Liver (tissue), 9 donors: ENCODE data around the gene IMMP1L. TPM values are rescaled to one million over a fixed set of nuclear protein-coding genes. Genes with fewer than 3 reads are reported as not detected.

Source experiments
- DNase-seq: peaks from one replicate; pipeline ENCODE4 v3.0.0-alpha.2; 2017; ENCODE audit warnings: low spot score
- H3K27ac ChIP-seq, 2 donors: one replicate each; pipeline ENCODE4 v1.7.0; 2013; ENCODE audit warnings: inconsistent platforms in 2 of 2, low read length in 2 of 2, control low read depth in 1 of 2, low read depth in 1 of 2, mild to moderate bottlenecking in 1 of 2
- H3K27me3 ChIP-seq, 4 donors: one replicate each; pipeline versions ENCODE4 v1.6.1 to v1.7.0; 2013; ENCODE audit warnings: low read length in 3 of 4, inconsistent platforms in 1 of 4, mild to moderate bottlenecking in 1 of 4, moderate library complexity in 1 of 4; ENCODE audit not compliant: control insufficient read depth in 4 of 4, insufficient read depth in 4 of 4
- H3K36me3 ChIP-seq, 4 donors: one replicate each; pipeline versions ENCODE4 v1.6.1 to v1.7.0; 2013; ENCODE audit warnings: low read length in 3 of 4, mild to moderate bottlenecking in 3 of 4, low read depth in 1 of 4, moderate library complexity in 1 of 4; ENCODE audit not compliant: control insufficient read depth in 4 of 4, insufficient read depth in 3 of 4
- H3K4me1 ChIP-seq, 4 donors: one replicate each; pipeline versions ENCODE4 v1.6.1 to v1.7.0; 2013; ENCODE audit warnings: low read length in 3 of 4, mild to moderate bottlenecking in 3 of 4, moderate library complexity in 1 of 4; ENCODE audit not compliant: control insufficient read depth in 4 of 4, insufficient read depth in 4 of 4
- H3K4me3 ChIP-seq, 3 donors: one replicate each; pipeline versions ENCODE4 v1.6.1 to v1.7.0; 2013; ENCODE audit warnings: low read length in 3 of 3, control low read depth in 1 of 3, low read depth in 1 of 3, mild to moderate bottlenecking in 1 of 3
- H3K9ac ChIP-seq, 2 donors: one replicate each; pipeline ENCODE4 v1.7.0; 2013; ENCODE audit warnings: low read length in 2 of 2, mild to moderate bottlenecking in 2 of 2, moderate library complexity in 2 of 2, control low read depth in 1 of 2, low read depth in 1 of 2
- H3K9me3 ChIP-seq, 4 donors: one replicate each; pipeline versions ENCODE4 v1.6.1 to v1.7.0; 2013; ENCODE audit warnings: low read length in 3 of 4; ENCODE audit not compliant: control insufficient read depth in 4 of 4
- ATF3 ChIP-seq: IDR thresholded peaks from 2 replicates; pipeline ENCODE4 v1.6.1; 2016; ENCODE audit warnings: antibody characterized with exemption
- CTCF ChIP-seq: fragments of 150-350 bp; IDR thresholded peaks from 2 replicates; pipeline ENCODE4 v1.5.1; 2017; ENCODE audit warnings: improper control_type of control experiment, low read depth, low read length; ENCODE audit not compliant: missing input control
- EGR1 ChIP-seq, 2 donors: IDR thresholded peaks; 2 replicates each; pipeline ENCODE4 v1.6.1; 2016 to 2018; ENCODE audit warnings: antibody characterized with exemption in 2 of 2, low read depth in 2 of 2
- FOXA1 ChIP-seq: IDR thresholded peaks from 2 replicates; pipeline ENCODE4 v1.6.1; 2016; ENCODE audit warnings: antibody characterized with exemption
- FOXA2 ChIP-seq: IDR thresholded peaks from 2 replicates; pipeline ENCODE4 v1.6.1; 2016; ENCODE audit warnings: antibody characterized with exemption
- GABPA ChIP-seq, 2 donors: IDR thresholded peaks in 1 of 2; conservative IDR thresholded peaks in 1 of 2; 2 replicates each; pipeline ENCODE4 v1.6.1; 2016; ENCODE audit warnings: antibody characterized with exemption in 2 of 2, mild to moderate bottlenecking in 1 of 2, moderate library complexity in 1 of 2
- HNF4A ChIP-seq, 2 donors: conservative IDR thresholded peaks; 2 replicates each; pipeline ENCODE4 v1.6.1; 2016; ENCODE audit warnings: antibody characterized with exemption in 2 of 2, mild to moderate bottlenecking in 2 of 2
- HNF4G ChIP-seq: IDR thresholded peaks from 2 replicates; pipeline ENCODE4 v1.6.1; 2016; ENCODE audit warnings: antibody characterized with exemption
- JUND ChIP-seq, 2 donors: IDR thresholded peaks; 2 replicates each; pipeline ENCODE4 v1.6.1; 2016; ENCODE audit warnings: antibody characterized with exemption in 2 of 2
- MAX ChIP-seq: IDR thresholded peaks from 2 replicates; pipeline ENCODE4 v1.6.1; 2016; ENCODE audit warnings: antibody characterized with exemption
- NR2F2 ChIP-seq: IDR thresholded peaks from 2 replicates; pipeline ENCODE4 v1.6.1; 2016; ENCODE audit warnings: antibody characterized with exemption
- RAD21 ChIP-seq, 2 donors: IDR thresholded peaks; 2 replicates each; pipeline ENCODE4 v1.6.1; 2016; ENCODE audit warnings: antibody characterized with exemption in 2 of 2, mild to moderate bottlenecking in 2 of 2
- REST ChIP-seq: IDR thresholded peaks from 2 replicates; pipeline ENCODE4 v1.6.1; 2016; ENCODE audit warnings: antibody characterized with exemption, mild to moderate bottlenecking
- RXRA ChIP-seq, 2 donors: IDR thresholded peaks; 2 replicates each; pipeline ENCODE4 v1.6.1; 2017 to 2018; ENCODE audit warnings: antibody characterized with exemption in 2 of 2, mild to moderate bottlenecking in 1 of 2
- SP1 ChIP-seq: IDR thresholded peaks from 2 replicates; pipeline ENCODE4 v1.6.1; 2018; ENCODE audit warnings: antibody characterized with exemption, mild to moderate bottlenecking
- TAF1 ChIP-seq: conservative IDR thresholded peaks from 2 replicates; pipeline ENCODE4 v1.6.1; 2016; ENCODE audit warnings: antibody characterized with exemption, mild to moderate bottlenecking
- YY1 ChIP-seq: IDR thresholded peaks from 2 replicates; pipeline ENCODE4 v1.6.1; 2016; ENCODE audit warnings: antibody characterized with exemption, mild to moderate bottlenecking
- ZBTB33 ChIP-seq: IDR thresholded peaks from 2 replicates; pipeline ENCODE4 v1.6.1; 2016; ENCODE audit warnings: antibody characterized with exemption
- WGBS: extraction: QIAGEN DNeasy Blood & Tissue Kit; methylation state at CpG from one replicate; pipeline ENCODE4 v1.1.7; 2013; 5-methylcytosine and 5-hydroxymethylcytosine counted together
- polyA plus RNA-seq, 2 donors: library from polyadenylated mRNA; stranded (reverse) in 1 of 2; unstranded in 1 of 2; fragments of 200-250 nt in 1 of 2; fragments of >200 nt in 1 of 2; fragmentation: Nextera tagmentation in 1 of 2; extraction: Ambion mirVana in 1 of 2; gene quantifications; one replicate each; pipeline versions ENCODE4 v1.2.1 to v1.2.3, GENCODE V29; 2013 to 2015
- total RNA-seq, 2 donors: library from RNA; depleted of rRNA; stranded (reverse); fragments of >200 nt; gene quantifications; one replicate each; pipeline ENCODE4 v1.2.3, GENCODE V29; 2014
- donor health status: healthy.
- donor health status: healthy.
- donor health status: healthy.
- donor health status: healthy.
- donor health status: healthy.

Gene IMMP1L
- total and polyA plus RNA-seq, 4 donors = 8.2 to 28.1 (median 15.2) TPM

GRCh38 chr11:31422703-31423102, 86.7 kb downstream of the IMMP1L start:
- TF ChIP-seq FOXA2 = no peak
- no peak for TF ChIP-seq RXRA (IDR thresholded peaks at IDR 0.05)
- no peak for TF ChIP-seq JUND (IDR thresholded peaks at IDR 0.05)
- no peak for TF ChIP-seq RAD21 (IDR thresholded peaks at IDR 0.05)
- TF ChIP-seq FOXA1 = no peak
- no peak for TF ChIP-seq NR2F2
- TF ChIP-seq HNF4G = no peak
- TF ChIP-seq EGR1 (IDR thresholded peaks at IDR 0.05; ENCODE audit: low read depth in 2 of 2) = no peak
- TF ChIP-seq REST = no peak
- TF ChIP-seq HNF4A (conservative IDR thresholded peaks at IDR 0.05) = no peak
- TF ChIP-seq TAF1 = no peak
- no peak for TF ChIP-seq SP1
- no peak for TF ChIP-seq ATF3
- no peak for TF ChIP-seq CTCF
- no peak for TF ChIP-seq YY1
- no peak for TF ChIP-seq MAX
- Histone ChIP-seq H3K9me3 (no peaks in the 10 kb centered on the region), H3K9ac (no peak overlapping the region), H3K4me1 (no peaks in the 10 kb centered on the region), H3K27me3 (no peaks in the 10 kb centered on the region), H3K27ac (no peak overlapping the region), H3K36me3 (no peaks in the 10 kb centered on the region), H3K4me3 (no peak overlapping the region)
- 95% methylated on average over 1 of the region's 1 CpG for WGBS
- DNase-seq = no peak

GRCh38 chr11:31421820-31422219, 87.6 kb downstream of the IMMP1L start:
- Histone ChIP-seq H3K9ac (no peak overlapping the region), H3K27ac (no peak overlapping the region), H3K27me3 (no peaks in the 10 kb centered on the region), H3K4me1 (no peaks in the 10 kb centered on the region), H3K4me3 (no peak overlapping the region), H3K9me3 (no peaks in the 10 kb centered on the region), H3K36me3 (no peaks in the 10 kb centered on the region)
- DNase-seq = no peak
- 89% methylated on average over 2 of the region's 2 CpGs for WGBS
- TF ChIP-seq HNF4A (conservative IDR thresholded peaks at IDR 0.05) (no peak), EGR1 (IDR thresholded peaks at IDR 0.05; ENCODE audit: low read depth in 2 of 2) (no peak), RXRA (IDR thresholded peaks at IDR 0.05) (no peak), YY1 (no peak), SP1 (no peak), JUND (IDR thresholded peaks at IDR 0.05) (no peak), TAF1 (no peak), CTCF (no peak), HNF4G (no peak), ATF3 (no peak), GABPA (IDR thresholded peaks at IDR 0.05 in 1 of 2, conservative IDR thresholded peaks at IDR 0.05 in 1 of 2) (no peak), REST (no peak), FOXA1 (no peak), ZBTB33 (no peak)
